Measurements from ENCODE around the gene RTN4IP1.

RTN4IP1 gene

GRCh38 chr6:106546691-106547414, 82.4 kb downstream of the RTN4IP1 start:
- peak; percentile 70 for DNase-seq (ENCODE audit: low spot score)

DNA sequence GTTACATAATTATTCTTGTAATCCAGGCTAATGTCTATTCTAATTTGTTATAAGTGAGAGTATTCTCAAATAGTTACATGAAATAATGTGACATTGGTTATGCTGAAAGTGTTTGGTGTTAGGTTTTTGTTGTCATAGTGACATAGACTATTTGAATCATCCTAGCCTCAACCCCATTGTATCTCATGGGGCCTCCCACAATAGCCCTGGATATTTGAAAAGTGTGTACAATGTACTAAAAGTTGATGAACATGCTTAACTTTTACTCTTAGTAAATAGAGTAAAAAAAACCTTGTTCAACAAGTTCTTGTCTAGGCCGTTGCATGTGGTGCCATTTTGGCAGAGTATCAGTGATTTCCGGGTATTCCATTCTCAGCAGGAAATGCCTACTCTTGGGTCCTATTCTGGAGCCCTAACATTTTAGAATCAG, 83.0 kb downstream of the RTN4IP1 start:
- DNase-seq (ENCODE audit: low spot score): no peak

GRCh38 chr6:106540907-106541306, 88.4 kb downstream of the RTN4IP1 start:
- no peak for DNase-seq (ENCODE audit: low spot score)

DNA sequence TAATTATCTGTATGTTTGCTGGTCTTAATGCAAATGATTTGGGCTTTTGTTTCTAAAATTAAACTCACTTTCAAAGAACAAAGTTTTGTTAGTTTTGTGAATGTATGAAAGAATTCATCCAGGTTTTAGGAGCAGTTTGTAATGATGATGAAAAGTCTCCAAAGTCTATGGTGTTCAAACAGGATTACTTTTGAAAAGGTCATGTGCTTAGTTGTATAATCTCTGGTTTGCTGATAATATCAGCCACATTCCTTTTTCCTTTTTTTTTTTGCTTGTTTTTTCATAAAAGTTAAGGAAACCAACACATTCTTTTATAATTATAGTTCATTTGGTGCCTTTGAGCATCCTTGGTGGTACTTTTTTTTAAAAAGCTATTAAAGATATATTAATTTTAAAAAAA, 88.9 kb downstream of the RTN4IP1 start:
- DNase-seq (ENCODE audit: low spot score): no peak

DNA sequence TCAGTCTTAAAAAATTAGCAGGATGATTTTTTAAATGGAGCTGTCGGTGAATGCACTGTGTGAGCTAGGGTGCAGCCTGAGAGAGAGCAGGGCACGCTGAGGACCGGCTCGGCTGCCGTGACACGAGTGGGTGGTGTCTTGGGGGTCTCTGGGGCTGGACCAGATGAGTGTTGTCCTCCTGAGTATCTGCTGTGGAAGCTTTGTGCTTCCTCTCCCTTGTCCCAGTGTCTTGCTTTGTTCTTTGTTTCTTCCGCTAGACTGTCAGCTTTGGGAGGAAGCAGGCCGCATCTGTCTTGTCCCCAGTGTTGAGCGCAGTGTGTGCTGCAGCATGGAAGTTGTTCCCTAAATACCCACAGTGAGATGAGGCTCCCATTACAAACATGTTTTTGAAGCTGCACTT, 89.4 kb downstream of the RTN4IP1 start:
- no peak for DNase-seq (ENCODE audit: low spot score)

DNA sequence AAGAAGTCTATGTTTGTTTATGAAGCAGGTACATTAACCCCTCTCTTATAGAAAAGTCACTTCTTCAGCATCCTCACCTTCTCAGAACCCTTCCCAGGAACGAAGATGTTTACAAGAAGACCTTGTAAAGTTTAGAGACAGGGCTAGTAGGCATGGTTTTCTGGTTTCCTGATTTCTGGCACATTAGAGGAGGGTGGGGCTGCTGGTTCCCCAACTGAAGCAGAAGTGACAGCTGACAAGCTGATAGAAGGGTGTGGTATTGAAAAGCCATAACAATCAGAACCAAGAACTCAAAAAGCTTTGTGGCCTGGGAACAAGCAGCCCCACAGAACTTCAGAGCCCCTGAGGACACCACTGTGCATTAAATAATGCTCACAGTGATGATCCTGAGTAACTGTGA, 91.2 kb downstream of the RTN4IP1 start:
- DNase-seq (ENCODE audit: low spot score): no peak

DNA sequence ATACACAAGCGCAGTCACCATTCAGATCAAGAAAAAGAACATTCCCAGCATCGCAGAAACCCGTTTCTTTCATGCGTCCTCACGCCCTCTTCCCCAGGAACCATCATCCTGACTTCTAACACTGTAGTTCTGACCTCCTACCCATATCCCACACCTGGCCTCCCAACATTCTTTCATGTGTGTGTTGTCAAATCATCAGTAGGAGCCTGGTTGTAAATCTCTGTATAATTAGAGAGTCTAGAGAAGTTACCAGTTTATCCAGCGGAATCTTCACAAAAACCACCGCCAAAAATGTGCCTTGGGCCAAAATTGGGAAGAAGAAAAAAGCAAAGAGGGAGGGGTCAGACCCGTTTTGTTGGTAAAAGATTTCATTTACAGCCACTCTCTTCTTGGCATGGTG, 91.6 kb downstream of the RTN4IP1 start:
- no peak for DNase-seq (ENCODE audit: low spot score)

GRCh38 chr6:106536851-106537250, 92.4 kb downstream of the RTN4IP1 start:
- no peak for DNase-seq (ENCODE audit: low spot score)

- no peak for DNase-seq (ENCODE audit: low spot score)
These were observed 92.9 kb downstream of the RTN4IP1 start for GRCh38 chr6:106536357-106536756.

GRCh38 chr6:106535012-106535411, 94.3 kb downstream of the RTN4IP1 start:
- no peak for DNase-seq (ENCODE audit: low spot score)

GRCh38 chr6:106534564-106534982, 94.7 kb downstream of the RTN4IP1 start:
- DNase-seq (ENCODE audit: low spot score): no peak

DNA sequence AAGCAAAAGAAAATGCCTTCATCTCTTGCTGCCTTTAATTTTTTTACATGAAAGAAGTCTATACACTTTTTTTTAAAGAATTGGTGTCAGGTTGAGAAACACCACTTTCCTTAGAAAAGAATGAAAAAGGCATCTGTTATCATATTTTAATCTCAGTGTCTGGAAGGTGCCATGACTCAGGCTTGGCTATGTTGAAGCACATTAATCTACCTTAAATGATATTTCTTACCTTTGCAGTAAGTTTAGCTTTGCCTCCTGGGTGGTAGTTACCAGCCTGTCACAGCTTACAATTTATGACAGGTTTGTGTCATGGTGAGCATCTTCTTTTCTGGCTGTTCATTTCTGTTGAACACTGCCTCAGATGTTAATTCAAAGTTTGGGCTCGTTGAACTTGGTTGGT, 95.3 kb downstream of the RTN4IP1 start:
- no peak for DNase-seq (ENCODE audit: low spot score)

DNA sequence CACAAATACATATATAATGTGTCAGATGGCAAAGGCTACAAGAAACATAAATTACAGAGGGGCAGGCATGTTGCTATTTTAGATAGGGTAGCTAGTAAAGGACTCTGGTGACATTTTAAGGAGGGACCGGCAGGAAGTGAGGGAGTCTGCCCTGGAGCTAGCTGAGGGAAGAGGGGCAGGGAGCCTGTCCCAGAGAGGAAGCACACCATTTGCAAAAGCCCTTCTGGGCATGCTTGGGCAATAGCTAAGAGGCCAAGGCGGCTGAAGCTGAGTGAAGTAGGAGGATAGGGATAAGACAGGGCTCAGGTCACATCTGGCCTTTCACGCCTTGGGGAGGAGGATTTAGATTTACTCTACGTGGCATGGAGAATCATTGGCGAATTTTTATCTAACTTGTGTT, 96.2 kb downstream of the RTN4IP1 start:
- DNase-seq (ENCODE audit: low spot score): no peak

GRCh38 chr6:106530502-106530901, 98.8 kb downstream of the RTN4IP1 start:
- no peak for DNase-seq (ENCODE audit: low spot score)

GRCh38 chr6:106530026-106530425, 99.3 kb downstream of the RTN4IP1 start:
- no peak for DNase-seq (ENCODE audit: low spot score)

DNA sequence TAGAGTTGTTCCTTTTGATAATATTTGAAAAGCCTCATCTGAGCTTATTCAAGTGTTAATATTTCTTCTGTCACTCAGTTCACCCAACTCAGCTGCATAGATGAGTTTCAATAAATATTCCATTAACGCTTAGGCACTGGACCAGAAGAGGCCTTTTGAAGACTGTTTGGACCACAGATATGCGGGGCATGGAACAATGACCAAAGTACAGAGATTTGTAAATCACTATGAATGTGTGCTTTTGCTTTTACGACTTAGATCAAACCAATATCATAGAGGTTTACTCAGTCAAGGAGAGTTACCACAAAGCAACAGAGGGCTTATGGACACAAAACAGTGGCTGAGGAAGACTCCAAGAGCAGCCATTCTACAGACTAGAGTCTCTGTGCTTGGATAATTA, 99.9 kb downstream of the RTN4IP1 start:
- DNase-seq (ENCODE audit: low spot score): no peak

- DNase-seq (ENCODE audit: low spot score): no peak
These were observed 100.8 kb downstream of the RTN4IP1 start for GRCh38 chr6:106528521-106528920.

- peak; percentile 96 for DNase-seq (ENCODE audit: low spot score)
These were observed 101.3 kb downstream of the RTN4IP1 start for GRCh38 chr6:106527979-106528378.

DNA sequence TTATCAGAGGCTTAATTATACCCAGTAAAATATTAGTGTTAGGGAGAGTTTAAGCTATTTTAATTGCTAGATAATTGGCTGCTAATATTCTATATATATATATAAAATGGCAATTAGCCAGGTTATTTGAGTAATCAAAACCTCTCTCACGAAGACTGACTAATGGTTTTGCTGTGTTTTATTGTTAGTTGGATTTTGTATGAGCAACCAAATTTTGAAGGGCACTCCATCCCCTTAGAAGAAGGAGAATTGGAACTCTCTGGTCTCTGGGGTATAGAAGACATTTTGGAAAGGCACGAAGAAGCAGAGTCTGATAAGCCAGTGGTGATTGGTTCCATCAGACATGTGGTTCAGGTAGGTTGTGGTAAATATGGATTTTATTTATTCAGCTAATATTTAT, 102.2 kb downstream of the RTN4IP1 start:
- no peak for DNase-seq (ENCODE audit: low spot score)

- DNase-seq (ENCODE audit: low spot score): no peak
These were observed 103.4 kb downstream of the RTN4IP1 start for GRCh38 chr6:106525882-106526275.

GRCh38 chr6:106525107-106525881, 104.0 kb downstream of the RTN4IP1 start:
- DNase-seq (ENCODE audit: low spot score): no peak

DNA sequence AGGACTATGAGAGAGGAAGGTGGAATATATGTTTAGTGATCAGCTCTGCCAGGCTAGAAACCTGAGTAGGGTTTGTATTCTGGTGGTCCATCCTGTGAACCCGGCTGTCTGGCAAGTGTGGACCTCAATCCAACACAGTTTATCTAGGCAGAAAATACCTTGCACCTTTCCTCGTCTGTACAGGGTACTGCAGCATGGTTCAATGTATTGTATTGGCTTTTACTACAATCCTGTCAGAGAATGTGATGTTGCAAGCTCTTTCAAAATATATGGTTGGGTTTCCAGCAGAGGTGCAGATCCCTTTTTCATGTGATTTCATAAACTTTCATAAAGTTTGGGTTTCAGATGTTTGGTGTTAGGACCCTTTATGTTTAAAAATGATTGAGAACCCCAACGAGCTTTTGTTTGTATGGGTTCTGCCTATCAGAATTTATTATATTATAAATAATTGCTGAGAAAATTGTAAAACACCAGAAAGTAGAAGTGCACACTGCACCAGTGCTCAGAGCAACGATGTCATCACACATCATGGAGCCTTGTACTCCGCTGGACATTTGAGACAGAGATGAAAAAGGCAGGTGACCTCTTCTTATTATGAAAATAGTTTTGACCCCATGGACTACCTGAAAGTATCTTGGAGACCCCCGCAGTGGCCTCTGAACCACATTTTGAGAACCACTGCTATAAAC, 106.6 kb downstream of the RTN4IP1 start:
- DNase-seq (ENCODE audit: low spot score): no peak

Measured in RKO (cell line).